HEK293 (cell line): ENCODE data around the gene SCN5A.

Experiments
- CTCF ChIP-seq: fragments of 450-650 bp; formaldehyde crosslinking; IDR thresholded peaks from 2 replicates; pipeline ENCODE4 v1.5.1; 2016; ENCODE audit warnings: missing biosample characterization, missing genetic modification characterization
- GLIS1 ChIP-seq: fragments of 450-650 bp; formaldehyde crosslinking; IDR thresholded peaks from 2 replicates; pipeline ENCODE4 v1.5.1; 2016; ENCODE audit warnings: missing biosample characterization, missing genetic modification characterization
- HOXD13 ChIP-seq: sonication (generic); formaldehyde crosslinking; IDR thresholded peaks from 2 replicates; pipeline ENCODE4 v1.8.0; 2022; ENCODE audit warnings: missing genetic modification reagents, borderline replicate concordance
- KLF16 ChIP-seq: fragments of 450-650 bp; formaldehyde crosslinking; IDR thresholded peaks from 2 replicates; pipeline ENCODE4 v1.5.1; 2017; ENCODE audit warnings: missing biosample characterization, missing genetic modification characterization
- KLF7 ChIP-seq: fragments of 450-650 bp; formaldehyde crosslinking; IDR thresholded peaks from 2 replicates; pipeline ENCODE4 v1.5.1; 2016; ENCODE audit warnings: missing biosample characterization, missing genetic modification characterization, borderline replicate concordance
- MEIS1 ChIP-seq: sonication (generic); formaldehyde crosslinking; IDR thresholded peaks from 2 replicates; pipeline ENCODE4 v1.8.1; 2022; ENCODE audit warnings: missing genetic modification reagents, mild to moderate bottlenecking, borderline replicate concordance
- ZNF274 ChIP-seq, 2 experiments: fragments of 200-500 bp in 1 of 2; fragments of 450-650 bp in 1 of 2; sonication (Bioruptor generic) in 1 of 2; formaldehyde crosslinking in 1 of 2; IDR thresholded peaks; 2 replicates each; pipeline versions ENCODE4 v1.5.1 to v1.6.1; 2014 to 2016; ENCODE audit warnings: borderline replicate concordance in 1 of 2, inconsistent platforms in 1 of 2, low read length in 1 of 2, missing biosample characterization in 1 of 2, missing genetic modification characterization in 1 of 2
- ZNF510 ChIP-seq: fragments of 450-650 bp; formaldehyde crosslinking; IDR thresholded peaks from 2 replicates; pipeline ENCODE4 v1.5.1; 2018; ENCODE audit warnings: mild to moderate bottlenecking, missing genetic modification characterization, missing biosample characterization; ENCODE audit not compliant: insufficient replicate concordance
- ZNF513 ChIP-seq: fragments of 450-650 bp; IDR thresholded peaks from 2 replicates; pipeline ENCODE4 v1.5.1; 2018; ENCODE audit warnings: missing biosample characterization, missing genetic modification characterization
- TF ChIP-seq, protein P1 (sequence below): fragments of 450-650 bp; formaldehyde crosslinking; IDR thresholded peaks from 2 replicates; pipeline ENCODE4 v1.5.1; 2016; ENCODE audit warnings: missing biosample characterization, missing genetic modification characterization
- TF ChIP-seq, protein P2 (sequence below): fragments of 450-650 bp; formaldehyde crosslinking; IDR thresholded peaks from 2 replicates; pipeline ENCODE4 v1.5.1; 2016; ENCODE audit warnings: missing biosample characterization, missing genetic modification characterization
- TF ChIP-seq, protein P3 (sequence below): fragments of 450-650 bp; formaldehyde crosslinking; IDR thresholded peaks from 2 replicates; pipeline ENCODE4 v1.5.1; 2016; ENCODE audit warnings: missing biosample characterization, missing genetic modification characterization

- no peak for TF ChIP-seq KLF7 (tag by site-specific recombination)
- TF ChIP-seq MEIS1 (CRISPR knock-in tag): no peak
- no peak for TF ChIP-seq ZNF510 (tag by site-specific recombination)
- TF ChIP-seq GLIS1: no peak
- no peak for TF ChIP-seq CTCF
- TF ChIP-seq, protein P1, sequence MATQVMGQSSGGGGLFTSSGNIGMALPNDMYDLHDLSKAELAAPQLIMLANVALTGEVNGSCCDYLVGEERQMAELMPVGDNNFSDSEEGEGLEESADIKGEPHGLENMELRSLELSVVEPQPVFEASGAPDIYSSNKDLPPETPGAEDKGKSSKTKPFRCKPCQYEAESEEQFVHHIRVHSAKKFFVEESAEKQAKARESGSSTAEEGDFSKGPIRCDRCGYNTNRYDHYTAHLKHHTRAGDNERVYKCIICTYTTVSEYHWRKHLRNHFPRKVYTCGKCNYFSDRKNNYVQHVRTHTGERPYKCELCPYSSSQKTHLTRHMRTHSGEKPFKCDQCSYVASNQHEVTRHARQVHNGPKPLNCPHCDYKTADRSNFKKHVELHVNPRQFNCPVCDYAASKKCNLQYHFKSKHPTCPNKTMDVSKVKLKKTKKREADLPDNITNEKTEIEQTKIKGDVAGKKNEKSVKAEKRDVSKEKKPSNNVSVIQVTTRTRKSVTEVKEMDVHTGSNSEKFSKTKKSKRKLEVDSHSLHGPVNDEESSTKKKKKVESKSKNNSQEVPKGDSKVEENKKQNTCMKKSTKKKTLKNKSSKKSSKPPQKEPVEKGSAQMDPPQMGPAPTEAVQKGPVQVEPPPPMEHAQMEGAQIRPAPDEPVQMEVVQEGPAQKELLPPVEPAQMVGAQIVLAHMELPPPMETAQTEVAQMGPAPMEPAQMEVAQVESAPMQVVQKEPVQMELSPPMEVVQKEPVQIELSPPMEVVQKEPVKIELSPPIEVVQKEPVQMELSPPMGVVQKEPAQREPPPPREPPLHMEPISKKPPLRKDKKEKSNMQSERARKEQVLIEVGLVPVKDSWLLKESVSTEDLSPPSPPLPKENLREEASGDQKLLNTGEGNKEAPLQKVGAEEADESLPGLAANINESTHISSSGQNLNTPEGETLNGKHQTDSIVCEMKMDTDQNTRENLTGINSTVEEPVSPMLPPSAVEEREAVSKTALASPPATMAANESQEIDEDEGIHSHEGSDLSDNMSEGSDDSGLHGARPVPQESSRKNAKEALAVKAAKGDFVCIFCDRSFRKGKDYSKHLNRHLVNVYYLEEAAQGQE (tag by site-specific recombination): no peak
- no peak for TF ChIP-seq HOXD13 (CRISPR knock-in tag)
- no peak for TF ChIP-seq ZNF513 (tag by site-specific recombination)
- TF ChIP-seq ZNF274 (IDR thresholded peaks at IDR 0.05; ENCODE audit: low read length): no peak
- TF ChIP-seq ZNF274 (tag by site-specific recombination; IDR thresholded peaks at IDR 0.05; ENCODE audit: borderline replicate concordance): no peak
- TF ChIP-seq, protein P2, sequence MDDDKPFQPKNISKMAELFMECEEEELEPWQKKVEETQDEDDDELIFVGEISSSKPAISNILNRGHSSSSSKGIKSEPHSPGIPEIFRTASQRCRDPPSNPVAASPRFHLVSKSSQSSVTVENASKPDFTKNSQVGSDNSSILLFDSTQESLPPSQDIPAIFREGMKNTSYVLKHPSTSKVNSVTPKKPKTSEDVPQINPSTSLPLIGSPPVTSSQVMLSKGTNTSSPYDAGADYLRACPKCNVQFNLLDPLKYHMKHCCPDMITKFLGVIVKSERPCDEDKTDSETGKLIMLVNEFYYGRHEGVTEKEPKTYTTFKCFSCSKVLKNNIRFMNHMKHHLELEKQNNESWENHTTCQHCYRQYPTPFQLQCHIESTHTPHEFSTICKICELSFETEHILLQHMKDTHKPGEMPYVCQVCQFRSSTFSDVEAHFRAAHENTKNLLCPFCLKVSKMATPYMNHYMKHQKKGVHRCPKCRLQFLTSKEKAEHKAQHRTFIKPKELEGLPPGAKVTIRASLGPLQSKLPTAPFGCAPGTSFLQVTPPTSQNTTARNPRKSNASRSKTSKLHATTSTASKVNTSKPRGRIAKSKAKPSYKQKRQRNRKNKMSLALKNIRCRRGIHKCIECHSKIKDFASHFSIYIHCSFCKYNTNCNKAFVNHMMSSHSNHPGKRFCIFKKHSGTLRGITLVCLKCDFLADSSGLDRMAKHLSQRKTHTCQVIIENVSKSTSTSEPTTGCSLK (tag by site-specific recombination): no peak
- TF ChIP-seq KLF16 (tag by site-specific recombination): no peak
- TF ChIP-seq, protein P3, sequence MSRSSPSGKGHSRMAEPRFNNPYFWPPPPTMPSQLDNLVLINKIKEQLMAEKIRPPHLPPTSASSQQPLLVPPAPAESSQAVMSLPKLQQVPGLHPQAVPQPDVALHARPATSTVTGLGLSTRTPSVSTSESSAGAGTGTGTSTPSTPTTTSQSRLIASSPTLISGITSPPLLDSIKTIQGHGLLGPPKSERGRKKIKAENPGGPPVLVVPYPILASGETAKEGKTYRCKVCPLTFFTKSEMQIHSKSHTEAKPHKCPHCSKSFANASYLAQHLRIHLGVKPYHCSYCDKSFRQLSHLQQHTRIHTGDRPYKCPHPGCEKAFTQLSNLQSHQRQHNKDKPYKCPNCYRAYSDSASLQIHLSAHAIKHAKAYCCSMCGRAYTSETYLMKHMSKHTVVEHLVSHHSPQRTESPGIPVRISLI (tag by site-specific recombination): no peak
These were observed 1.3 kb downstream of the SCN5A start for GRCh38 chr3:38648024-38648658.
